Neural progenitor cell (in vitro differentiated cells): Measurements from ENCODE around the gene ITFG1. TPM values are rescaled to one million over a fixed set of nuclear protein-coding genes. Genes with fewer than 3 reads are reported as not detected.
"Not testable (repeated sequence)": the region's sequence is repeated elsewhere in the genome, so short reads cannot be mapped to it uniquely, and the experiment has no call there.

ENCODE experiments used
- DNase-seq: peaks from one replicate; pipeline ENCODE4 v3.0.0-alpha.2; 2016; ENCODE audit warnings: low spot score
- H2AFZ ChIP-seq: fragments of 200-600 bp; sonication (generic); replicated peaks from 2 replicates; pipeline ENCODE4 v1.6.1; 2016; ENCODE audit warnings: antibody characterized with exemption
- H3F3A ChIP-seq: fragments of 200-600 bp; sonication (generic); 2 replicates; pipeline ENCODE4 v1.6.1; 2016; ENCODE audit warnings: antibody characterized with exemption, low read depth
- H3K27ac ChIP-seq: fragments of 200-600 bp; sonication (generic); 2 replicates; pipeline ENCODE4 v1.5.1; 2016; ENCODE audit warnings: mild to moderate bottlenecking
- H3K27me3 ChIP-seq: fragments of 200-600 bp; sonication (generic); 2 replicates; pipeline ENCODE4 v1.6.1; 2016; ENCODE audit warnings: mild to moderate bottlenecking, moderate library complexity
- H3K36me3 ChIP-seq: fragments of 200-600 bp; sonication (generic); 2 replicates; pipeline ENCODE4 v1.5.1; 2016
- H3K4me1 ChIP-seq: fragments of 200-600 bp; sonication (generic); 2 replicates; pipeline ENCODE4 v1.6.1; 2016; ENCODE audit warnings: mixed run types
- H3K4me2 ChIP-seq: fragments of 200-600 bp; sonication (generic); 2 replicates; pipeline ENCODE4 v1.6.1; 2016
- H3K4me3 ChIP-seq: fragments of 200-600 bp; sonication (generic); 2 replicates; pipeline ENCODE4 v1.5.1; 2016
- H3K79me2 ChIP-seq: fragments of 200-600 bp; sonication (generic); 2 replicates; pipeline ENCODE4 v1.6.1; 2016; ENCODE audit warnings: low read depth
- H3K9ac ChIP-seq: fragments of 200-600 bp; sonication (generic); 2 replicates; pipeline ENCODE4 v1.6.1; 2016
- H3K9me3 ChIP-seq: fragments of 200-600 bp; sonication (generic); 2 replicates; pipeline ENCODE4 v1.5.1; 2016; ENCODE audit warnings: low read depth
- H4K20me1 ChIP-seq: fragments of 200-600 bp; sonication (generic); 2 replicates; pipeline ENCODE4 v1.6.1; 2016; ENCODE audit warnings: low read depth
- H3K27ac Mint-ChIP-seq: 3 replicates; pipeline ENCODE4 v1.8.0; 2021; ENCODE audit warnings: mixed read lengths
- H3K27me3 Mint-ChIP-seq: 2 replicates; pipeline ENCODE4 v1.8.0; 2022; ENCODE audit warnings: low read depth, mild to moderate bottlenecking, inconsistent platforms, moderate library complexity, mixed read lengths; ENCODE audit not compliant: insufficient read depth
- H3K36me3 Mint-ChIP-seq: 3 replicates; pipeline ENCODE4 v1.8.0; 2021; ENCODE audit warnings: mixed read lengths
- H3K4me1 Mint-ChIP-seq: 3 replicates; pipeline ENCODE4 v1.8.0; 2021; ENCODE audit warnings: mixed read lengths
- H3K4me3 Mint-ChIP-seq: 3 replicates; pipeline ENCODE4 v1.8.0; 2021; ENCODE audit warnings: mild to moderate bottlenecking, moderate library complexity, mixed read lengths
- H3K9me3 Mint-ChIP-seq: 3 replicates; pipeline ENCODE4 v1.8.0; 2020; ENCODE audit warnings: mixed read lengths
- EZH2 ChIP-seq: fragments of 200-600 bp; sonication (generic); IDR thresholded peaks from 2 replicates; pipeline ENCODE4 v1.6.1; 2017; ENCODE audit warnings: antibody characterized with exemption, mild to moderate bottlenecking, moderate library complexity
- EZH2phosphoT487 ChIP-seq: fragments of 200-600 bp; sonication (generic); IDR thresholded peaks from 2 replicates; pipeline ENCODE4 v1.6.1; 2017; ENCODE audit warnings: antibody characterized with exemption
- total RNA-seq: library from RNA; depleted of rRNA; stranded (reverse); fragments of >200 nt; gene quantifications from 2 replicates; pipeline ENCODE4 v1.2.3, GENCODE V29; 2015; ENCODE audit warnings: low replicate concordance
- TF ChIP-seq, protein P1 (sequence below): fragments of 200-600 bp; sonication (generic); IDR thresholded peaks from 2 replicates; pipeline ENCODE4 v1.5.1; 2017; ENCODE audit warnings: antibody characterized with exemption, mild to moderate bottlenecking

ITFG1 gene
- total RNA-seq, 1 donor from 2014 or later, result 61.8 TPM

DNA sequence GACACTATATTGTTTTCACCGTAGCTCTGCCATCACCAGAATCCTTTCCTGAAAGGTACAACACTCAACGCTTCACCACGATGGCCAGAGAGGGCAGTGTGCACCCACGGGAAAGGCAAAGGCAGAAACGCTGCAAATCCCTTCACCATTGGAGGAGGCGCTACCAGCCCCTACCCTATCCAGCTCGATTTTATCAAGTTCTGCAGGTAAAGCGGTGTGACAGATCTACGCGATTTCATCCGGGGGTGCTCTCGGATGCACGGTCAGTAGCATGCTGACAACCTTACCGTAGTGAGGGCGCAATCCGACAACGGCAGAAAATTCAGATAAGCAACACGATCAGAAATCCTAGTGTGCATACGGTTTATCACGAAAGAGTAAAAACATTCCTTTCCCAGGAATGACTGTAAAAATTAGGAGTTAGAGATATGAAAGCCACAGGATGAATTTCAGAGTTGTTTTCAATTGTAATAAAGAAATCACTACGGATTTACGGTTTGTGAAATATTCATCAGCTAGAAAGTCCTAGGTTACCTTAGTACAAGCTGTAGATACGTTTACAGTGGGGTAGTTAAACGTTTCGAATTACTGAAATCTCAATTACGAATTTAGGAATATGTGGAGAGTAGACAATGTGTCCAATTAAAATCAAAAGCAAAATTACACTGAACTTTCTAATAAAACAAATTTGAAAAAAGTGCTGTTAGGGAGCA, 318.9 kb downstream of the ITFG1 start:
- peak overlapping the region; percentile 90 for H3K4me3 ChIP-seq
- no peak overlapping the region for H3K27ac ChIP-seq
- peaks cover 38% of the 10 kb centered on the region for H3K27me3 ChIP-seq
- no peak overlapping the region for H3K9ac ChIP-seq
- peaks cover 12% of the 10 kb centered on the region for H3K36me3 Mint-ChIP-seq
- H3K27me3 Mint-ChIP-seq, result no peaks in the 10 kb centered on the region
- no peak overlapping the region for H2AFZ ChIP-seq
- peak overlapping the region; percentile 90 for H3K27ac Mint-ChIP-seq
- H3K36me3 ChIP-seq, result no peaks in the 10 kb centered on the region
- TF ChIP-seq, protein P1, sequence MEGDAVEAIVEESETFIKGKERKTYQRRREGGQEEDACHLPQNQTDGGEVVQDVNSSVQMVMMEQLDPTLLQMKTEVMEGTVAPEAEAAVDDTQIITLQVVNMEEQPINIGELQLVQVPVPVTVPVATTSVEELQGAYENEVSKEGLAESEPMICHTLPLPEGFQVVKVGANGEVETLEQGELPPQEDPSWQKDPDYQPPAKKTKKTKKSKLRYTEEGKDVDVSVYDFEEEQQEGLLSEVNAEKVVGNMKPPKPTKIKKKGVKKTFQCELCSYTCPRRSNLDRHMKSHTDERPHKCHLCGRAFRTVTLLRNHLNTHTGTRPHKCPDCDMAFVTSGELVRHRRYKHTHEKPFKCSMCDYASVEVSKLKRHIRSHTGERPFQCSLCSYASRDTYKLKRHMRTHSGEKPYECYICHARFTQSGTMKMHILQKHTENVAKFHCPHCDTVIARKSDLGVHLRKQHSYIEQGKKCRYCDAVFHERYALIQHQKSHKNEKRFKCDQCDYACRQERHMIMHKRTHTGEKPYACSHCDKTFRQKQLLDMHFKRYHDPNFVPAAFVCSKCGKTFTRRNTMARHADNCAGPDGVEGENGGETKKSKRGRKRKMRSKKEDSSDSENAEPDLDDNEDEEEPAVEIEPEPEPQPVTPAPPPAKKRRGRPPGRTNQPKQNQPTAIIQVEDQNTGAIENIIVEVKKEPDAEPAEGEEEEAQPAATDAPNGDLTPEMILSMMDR, result peak; percentile 97
- TF ChIP-seq EZH2phosphoT487 (no peak), EZH2 (peak; percentile 41)
- no peaks in the 10 kb centered on the region for H4K20me1 ChIP-seq
- peaks cover 8% of the 10 kb centered on the region for H3K4me1 ChIP-seq
- H3K4me1 Mint-ChIP-seq, result peaks cover 28% of the 10 kb centered on the region
- H3K79me2 ChIP-seq, result peaks cover 54% of the 10 kb centered on the region
- peak overlapping the region; percentile 93 for H3K4me2 ChIP-seq
- H3K4me3 Mint-ChIP-seq, result peak overlapping the region; percentile 93
- H3K9me3 ChIP-seq, result no peaks in the 10 kb centered on the region
- DNase-seq, result peak; percentile 93
- H3K9me3 Mint-ChIP-seq, result no peaks in the 10 kb centered on the region
- peaks cover 14% of the 10 kb centered on the region for H3F3A ChIP-seq

DNA sequence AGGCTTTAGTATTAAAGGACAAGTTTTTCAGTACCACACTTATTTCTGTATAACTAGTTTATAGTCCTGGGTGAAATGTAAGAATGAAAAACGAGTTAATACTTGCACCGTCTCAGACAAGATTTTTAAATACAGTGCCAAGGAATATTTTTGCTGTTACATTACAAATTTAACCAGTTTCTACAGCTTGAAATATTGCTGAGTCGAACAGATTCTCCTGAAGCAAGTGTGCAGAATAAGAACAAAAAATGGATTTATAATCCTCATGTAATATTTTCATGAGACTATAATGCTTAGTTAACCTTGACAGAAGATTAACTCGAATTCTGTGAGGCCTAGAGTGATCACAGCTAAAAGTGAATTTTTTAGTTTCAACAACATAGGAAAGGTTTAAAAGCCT, 320.2 kb downstream of the ITFG1 start:
- TF ChIP-seq EZH2 (no peak), EZH2phosphoT487 (no peak)
- TF ChIP-seq, protein P1, result no peak
- Histone ChIP-seq H3K27ac (no peak overlapping the region), H3K4me3 (no peak overlapping the region), H3K9ac (no peak overlapping the region), H3K4me2 (no peak overlapping the region), H3K4me1 (peaks cover 8% of the 10 kb centered on the region), H3F3A (peaks cover 14% of the 10 kb centered on the region), H2AFZ (no peak overlapping the region), H3K79me2 (peaks cover 67% of the 10 kb centered on the region), H4K20me1 (no peaks in the 10 kb centered on the region), H3K36me3 (no peaks in the 10 kb centered on the region), H3K9me3 (no peaks in the 10 kb centered on the region), H3K27me3 (peaks cover 31% of the 10 kb centered on the region)
- Mint-ChIP-seq H3K4me3 (no peak overlapping the region), H3K4me1 (peaks cover 28% of the 10 kb centered on the region), H3K27ac (no peak overlapping the region), H3K36me3 (peaks cover 12% of the 10 kb centered on the region), H3K27me3 (no peaks in the 10 kb centered on the region), H3K9me3 (no peaks in the 10 kb centered on the region)
- DNase-seq, result no peak

- Mint-ChIP-seq H3K27ac (peak overlapping the region; percentile 25), H3K4me3 (no peak overlapping the region), H3K36me3 (peaks cover 12% of the 10 kb centered on the region), H3K4me1 (peaks cover 28% of the 10 kb centered on the region), H3K27me3 (no peaks in the 10 kb centered on the region), H3K9me3 (no peaks in the 10 kb centered on the region)
- Histone ChIP-seq H3F3A (peaks cover 14% of the 10 kb centered on the region), H3K4me1 (peaks cover 8% of the 10 kb centered on the region), H3K9ac (no peak overlapping the region), H3K4me2 (no peak overlapping the region), H3K27me3 (peaks cover 21% of the 10 kb centered on the region), H4K20me1 (peaks cover under 1% of the 10 kb centered on the region), H3K27ac (no peak overlapping the region), H3K79me2 (peaks cover 77% of the 10 kb centered on the region), H2AFZ (no peak overlapping the region), H3K36me3 (no peaks in the 10 kb centered on the region), H3K4me3 (no peak overlapping the region), H3K9me3 (no peaks in the 10 kb centered on the region)
- no peak for DNase-seq
- TF ChIP-seq, protein P1, result no peak
- TF ChIP-seq EZH2 (no peak), EZH2phosphoT487 (no peak)
Observed at GRCh38 chr16:47139561-47140185, 321.2 kb downstream of the ITFG1 start.

GRCh38 chr16:47137925-47138324, 322.9 kb downstream of the ITFG1 start:
- not testable (repeated sequence) for H3K4me3 ChIP-seq, H3K4me2 ChIP-seq, H3K36me3 ChIP-seq, H3K9me3 ChIP-seq, H3K27ac ChIP-seq, H4K20me1 ChIP-seq, DNase-seq, H3K9me3 Mint-ChIP-seq, H3K4me1 ChIP-seq, H2AFZ ChIP-seq, H3K4me3 Mint-ChIP-seq, H3K9ac ChIP-seq, H3K27ac Mint-ChIP-seq, H3K27me3 Mint-ChIP-seq
- H3K4me1 Mint-ChIP-seq, result peaks cover 28% of the 10 kb centered on the region
- Histone ChIP-seq H3K27me3 (peaks cover 12% of the 10 kb centered on the region), H3F3A (peaks cover 12% of the 10 kb centered on the region), H3K79me2 (peaks cover 90% of the 10 kb centered on the region)
- H3K36me3 Mint-ChIP-seq, result peaks cover 21% of the 10 kb centered on the region
